Measurements from ENCODE around the gene KRT1.

DNA sequence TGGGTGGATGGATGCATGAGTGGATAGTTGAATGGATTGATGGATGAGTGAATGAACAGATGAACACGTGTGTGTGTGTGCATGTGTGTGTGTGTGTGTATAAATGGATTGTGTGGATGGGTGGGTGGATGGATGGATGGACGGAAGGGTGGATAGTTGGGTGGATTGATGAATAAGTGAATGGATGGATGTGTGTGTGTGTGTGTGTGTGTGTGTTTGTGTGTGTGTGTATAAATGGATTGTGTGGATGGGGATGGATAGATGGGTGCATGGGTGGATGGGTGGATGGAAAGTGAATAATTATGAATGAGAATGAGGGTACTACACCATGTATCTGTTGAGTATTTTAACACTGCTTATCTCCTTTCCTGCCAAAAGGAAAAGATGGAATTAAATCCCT lies 22.1 kb upstream of the KRT1 start:
- TF ChIP-seq CTCF (IDR thresholded peaks at IDR 0.05) (no peak), EZH2 (IDR thresholded peaks at IDR 0.05; ENCODE audit: borderline replicate concordance, insufficient read depth, low read depth, low read length, poor library complexity, severe bottlenecking) (no peak)
